Mesendoderm (in vitro differentiated cells): ENCODE measurements around the gene LRRC27.

Experiments used
- DNase-seq: peaks from one replicate; pipeline ENCODE4 v3.0.0; 2013
- H2AK5ac ChIP-seq: 2 replicates; pipeline ENCODE4 v1.6.1; 2013; ENCODE audit warnings: low read length, inconsistent platforms
- H2BK120ac ChIP-seq: 2 replicates; pipeline ENCODE4 v1.6.1; 2013; ENCODE audit warnings: low read depth, mild to moderate bottlenecking, low read length, moderate library complexity, mixed read lengths
- H2BK15ac ChIP-seq: replicated peaks from 2 replicates; pipeline ENCODE4 v1.6.1; 2013; ENCODE audit warnings: low read depth, mild to moderate bottlenecking, moderate library complexity
- H2BK5ac ChIP-seq: 2 replicates; pipeline ENCODE4 v1.6.1; 2013; ENCODE audit warnings: low read length, inconsistent platforms
- H3K18ac ChIP-seq: 2 replicates; pipeline ENCODE4 v1.6.1; 2013; ENCODE audit warnings: mild to moderate bottlenecking, low read length, mixed read lengths
- H3K23ac ChIP-seq: one replicate; pipeline ENCODE4 v1.6.1; 2013; ENCODE audit warnings: low read length
- H3K27ac ChIP-seq: 2 replicates; pipeline ENCODE4 v1.5.1; 2013; ENCODE audit warnings: low read depth, mild to moderate bottlenecking, inconsistent platforms, low read length, moderate library complexity
- H3K27me3 ChIP-seq: 2 replicates; pipeline ENCODE4 v1.6.1; 2013; ENCODE audit warnings: low read length, control low read depth, mild to moderate bottlenecking, inconsistent platforms; ENCODE audit not compliant: insufficient read depth, poor library complexity
- H3K36me3 ChIP-seq: 2 replicates; pipeline ENCODE4 v1.6.1; 2013; ENCODE audit warnings: low read length, inconsistent platforms; ENCODE audit not compliant: control insufficient read depth, insufficient read depth
- H3K4ac ChIP-seq: one replicate; pipeline ENCODE4 v1.6.1; 2013; ENCODE audit warnings: low read depth, mild to moderate bottlenecking, low read length, moderate library complexity
- H3K4me1 ChIP-seq: 2 replicates; pipeline ENCODE4 v1.6.1; 2013; ENCODE audit warnings: low read depth, low read length, inconsistent platforms; ENCODE audit not compliant: control insufficient read depth
- H3K4me2 ChIP-seq: 2 replicates; pipeline ENCODE4 v1.6.1; 2013; ENCODE audit warnings: low read length
- H3K4me3 ChIP-seq: 2 replicates; pipeline ENCODE4 v1.5.1; 2013; ENCODE audit warnings: mild to moderate bottlenecking, low read length
- H3K56ac ChIP-seq: one replicate; pipeline ENCODE4 v1.6.1; 2013; ENCODE audit warnings: low read length
- H3K79me1 ChIP-seq: 2 replicates; pipeline ENCODE4 v1.6.1; 2013; ENCODE audit warnings: low read length, inconsistent platforms
- H3K79me2 ChIP-seq: 2 replicates; pipeline ENCODE4 v1.6.1; 2013; ENCODE audit warnings: mild to moderate bottlenecking, low read length; ENCODE audit not compliant: control insufficient read depth, insufficient read depth
- H3K9ac ChIP-seq: 2 replicates; pipeline ENCODE4 v1.6.1; 2013; ENCODE audit warnings: low read length, inconsistent platforms
- H4K5ac ChIP-seq: one replicate; pipeline ENCODE4 v1.6.1; 2013; ENCODE audit warnings: low read length
- H4K8ac ChIP-seq: one replicate; pipeline ENCODE4 v1.6.1; 2013; ENCODE audit warnings: low read depth, mild to moderate bottlenecking, control low read depth, low read length, moderate library complexity
- WGBS: extraction: QIAGEN DNeasy Blood & Tissue Kit; methylation state at CpG from one replicate; pipeline ENCODE4 v1.1.7; 2013; ENCODE audit warnings: low lambda C conversion rate, missing lambda C conversion rate; ENCODE audit not compliant: insufficient coverage; ENCODE audit errors: extremely low coverage; 5-methylcytosine and 5-hydroxymethylcytosine counted together

Gene LRRC27

DNA sequence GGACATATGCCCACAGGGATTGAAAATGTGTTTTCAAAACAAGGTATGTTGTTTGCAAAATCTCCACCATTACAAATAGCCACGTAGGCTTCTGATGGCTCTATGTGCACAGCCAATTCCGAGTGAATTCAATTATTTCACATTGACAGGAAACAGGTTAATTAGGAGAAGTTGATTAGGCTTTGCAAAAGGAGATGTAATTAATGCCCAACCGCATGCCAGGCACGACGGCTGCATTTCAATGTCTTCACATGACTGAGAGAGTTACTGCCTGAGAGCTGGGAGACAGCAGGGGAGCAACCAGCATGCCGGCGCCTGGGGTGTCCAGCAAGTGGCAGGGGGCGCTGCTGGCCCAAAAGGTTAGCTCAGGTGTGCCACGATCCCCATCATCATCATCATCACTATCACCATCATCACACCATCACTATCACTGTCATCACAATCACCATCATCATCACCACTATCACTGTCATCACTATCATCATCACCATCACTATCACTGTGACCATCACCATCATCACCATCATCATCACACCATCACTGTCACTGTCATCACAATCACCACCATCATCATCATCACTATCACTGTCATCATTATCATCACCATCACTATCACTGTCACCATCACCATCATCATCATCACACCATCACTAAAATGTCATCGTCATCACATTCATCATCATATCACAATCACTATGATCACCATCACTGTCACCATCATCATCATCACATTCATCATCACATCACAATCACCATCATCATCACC lies 95.2 kb downstream of the LRRC27 start:
- Histone ChIP-seq H3K79me2 (no peaks in the 10 kb centered on the region), H3K56ac (no peak overlapping the region), H2BK120ac (no peak overlapping the region), H4K8ac (no peak overlapping the region), H3K9ac (no peak overlapping the region), H3K36me3 (no peaks in the 10 kb centered on the region), H3K27ac (no peak overlapping the region), H3K4ac (no peak overlapping the region), H3K23ac (no peak overlapping the region), H3K18ac (no peak overlapping the region), H3K4me1 (no peaks in the 10 kb centered on the region), H2BK15ac (no peak overlapping the region), H2BK5ac (no peak overlapping the region), H3K4me2 (no peak overlapping the region), H3K79me1 (no peaks in the 10 kb centered on the region), H2AK5ac (no peak overlapping the region), H4K5ac (no peak overlapping the region), H3K4me3 (no peak overlapping the region), H3K27me3 (no peaks in the 10 kb centered on the region)
- DNase-seq: no peak
- WGBS: 100% methylated on average over 1 of the region's 10 CpGs

DNA sequence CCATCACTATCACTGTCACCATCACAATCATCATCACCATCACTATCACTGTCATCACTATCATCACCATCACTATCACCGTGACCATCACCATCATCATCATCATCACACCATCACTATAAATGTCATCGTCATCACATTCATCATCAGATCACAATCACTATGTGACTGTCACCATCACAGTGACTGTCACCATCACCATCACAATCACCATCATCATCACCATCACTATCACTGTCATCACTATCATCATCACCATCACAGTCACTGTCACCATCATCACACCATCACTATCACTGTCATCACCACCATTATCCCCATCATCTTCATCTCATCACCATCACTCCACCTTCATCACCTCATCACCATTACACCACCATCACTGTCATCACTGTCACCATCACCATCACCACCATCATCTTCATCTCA lies 96.0 kb downstream of the LRRC27 start:
- H3K9ac ChIP-seq: no peak overlapping the region
- H3K4me1 ChIP-seq: no peaks in the 10 kb centered on the region
- no peaks in the 10 kb centered on the region for H3K79me2 ChIP-seq
- H2BK5ac ChIP-seq: no peak overlapping the region
- H2BK120ac ChIP-seq: no peak overlapping the region
- H3K4ac ChIP-seq: no peak overlapping the region
- H2AK5ac ChIP-seq: no peak overlapping the region
- no peak overlapping the region for H3K27ac ChIP-seq
- WGBS: no CpG with 5 or more reads among the region's 2 CpGs
- no peak overlapping the region for H3K4me2 ChIP-seq
- no peaks in the 10 kb centered on the region for H3K79me1 ChIP-seq
- no peak overlapping the region for H3K18ac ChIP-seq
- H3K23ac ChIP-seq: no peak overlapping the region
- no peak for DNase-seq
- H4K8ac ChIP-seq: no peak overlapping the region
- H4K5ac ChIP-seq: no peak overlapping the region
- no peak overlapping the region for H2BK15ac ChIP-seq
- no peak overlapping the region for H3K56ac ChIP-seq
- no peaks in the 10 kb centered on the region for H3K36me3 ChIP-seq
- no peaks in the 10 kb centered on the region for H3K27me3 ChIP-seq
- no peak overlapping the region for H3K4me3 ChIP-seq

DNA sequence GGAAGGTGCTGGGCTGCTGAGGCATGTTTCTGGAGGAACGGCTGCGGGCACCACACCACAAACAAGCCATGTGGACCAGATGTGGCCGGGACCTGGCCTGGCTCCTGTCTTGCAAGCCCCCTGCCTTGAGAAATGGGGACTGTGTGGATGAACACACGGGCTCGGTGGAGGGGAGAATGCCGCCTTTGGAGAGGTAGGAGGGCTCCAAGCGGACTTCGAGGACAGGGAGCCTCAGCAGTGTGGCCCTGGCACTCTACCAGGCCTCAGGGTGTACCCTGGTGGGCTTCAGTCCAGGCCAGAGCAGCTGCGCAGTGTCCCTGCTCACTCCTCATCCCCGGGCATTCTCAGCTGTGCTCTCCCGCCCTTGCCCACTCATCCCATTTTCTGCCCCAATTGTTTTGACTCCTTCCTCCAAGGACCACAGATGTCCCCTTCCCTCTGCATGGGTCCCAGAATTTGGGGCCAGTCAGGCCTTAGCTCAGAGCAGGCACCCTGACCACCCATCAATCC lies 96.5 kb downstream of the LRRC27 start:
- H3K79me2 ChIP-seq: no peaks in the 10 kb centered on the region
- no peak overlapping the region for H3K4ac ChIP-seq
- no peak overlapping the region for H3K27ac ChIP-seq
- H4K5ac ChIP-seq: no peak overlapping the region
- H2BK15ac ChIP-seq: no peak overlapping the region
- H2BK120ac ChIP-seq: no peak overlapping the region
- H3K27me3 ChIP-seq: no peaks in the 10 kb centered on the region
- no peak overlapping the region for H3K4me3 ChIP-seq
- no peak overlapping the region for H3K23ac ChIP-seq
- H3K9ac ChIP-seq: no peak overlapping the region
- no peaks in the 10 kb centered on the region for H3K36me3 ChIP-seq
- H3K18ac ChIP-seq: no peak overlapping the region
- no peak overlapping the region for H2AK5ac ChIP-seq
- H2BK5ac ChIP-seq: no peak overlapping the region
- H4K8ac ChIP-seq: no peak overlapping the region
- WGBS: no CpG with 5 or more reads among the region's 11 CpGs
- H3K4me2 ChIP-seq: no peak overlapping the region
- H3K56ac ChIP-seq: no peak overlapping the region
- no peak for DNase-seq
- H3K79me1 ChIP-seq: no peaks in the 10 kb centered on the region
- H3K4me1 ChIP-seq: no peaks in the 10 kb centered on the region
